Osteoblast (primary cell): ENCODE measurements around the gene VIPR2. TPM values are rescaled to one million over a fixed set of nuclear protein-coding genes. Genes with fewer than 3 reads are reported as not detected.
"Not testable (repeated sequence)": the region's sequence is repeated elsewhere in the genome, so short reads cannot be mapped to it uniquely, and the experiment has no call there.

Experiments
- DNase-seq: peaks from one replicate; pipeline ENCODE4 v3.0.0; 2011; ENCODE audit warnings: low spot score, mixed read lengths; ENCODE audit not compliant: insufficient read length; ENCODE audit errors: missing footprints
- H2AFZ ChIP-seq: 2 replicates; pipeline ENCODE4 v1.6.0; 2011; ENCODE audit warnings: mild to moderate bottlenecking, low read length
- H3K27ac ChIP-seq: 2 replicates; pipeline ENCODE4 v1.5.1; 2011; ENCODE audit warnings: mild to moderate bottlenecking, low read depth, low read length, moderate library complexity
- H3K27me3 ChIP-seq: 2 replicates; pipeline ENCODE4 v1.6.0; 2012; ENCODE audit warnings: mild to moderate bottlenecking, control low read depth, inconsistent platforms, low read length, moderate library complexity; ENCODE audit not compliant: insufficient read depth
- H3K36me3 ChIP-seq: 2 replicates; pipeline ENCODE4 v1.5.1; 2011; ENCODE audit warnings: mild to moderate bottlenecking, low read length, control low read depth, moderate library complexity; ENCODE audit not compliant: insufficient read depth
- H3K4me1 ChIP-seq: 2 replicates; pipeline ENCODE4 v1.5.1; 2011; ENCODE audit warnings: mild to moderate bottlenecking, low read length, control low read depth, moderate library complexity; ENCODE audit not compliant: insufficient read depth
- H3K4me2 ChIP-seq: 2 replicates; pipeline ENCODE4 v1.6.0; 2011; ENCODE audit warnings: mild to moderate bottlenecking, low read length; ENCODE audit not compliant: insufficient read depth
- H3K4me3 ChIP-seq: fragments of 200-600 bp; sonication (generic); 3 replicates; pipeline ENCODE4 v1.5.1; 2012; ENCODE audit warnings: mild to moderate bottlenecking, low read length, inconsistent platforms; ENCODE audit not compliant: insufficient read depth
- H3K79me2 ChIP-seq: 2 replicates; pipeline ENCODE4 v1.6.0; 2012; ENCODE audit warnings: mild to moderate bottlenecking, low read length, control low read depth, inconsistent platforms; ENCODE audit not compliant: insufficient read depth
- H3K9me3 ChIP-seq: 2 replicates; pipeline ENCODE4 v1.5.1; 2011; ENCODE audit warnings: low read depth, low read length, control low read depth
- H4K20me1 ChIP-seq: 2 replicates; pipeline ENCODE4 v1.6.0; 2012; ENCODE audit warnings: mild to moderate bottlenecking, low read length, control low read depth; ENCODE audit not compliant: insufficient read depth
- CTCF ChIP-seq: IDR thresholded peaks from 2 replicates; pipeline ENCODE4 v1.5.1; 2011; ENCODE audit warnings: mild to moderate bottlenecking, low read depth, low read length, moderate library complexity; ENCODE audit errors: extremely low read depth
- total RNA-seq: library from RNA; depleted of rRNA; stranded (reverse); fragments of >200 nt; gene quantifications from 2 replicates; pipeline ENCODE4 v1.2.3, GENCODE V29; 2012

The VIPR2 gene
- total RNA-seq, 1 donor = not detected

- TF ChIP-seq CTCF = no peak
- Histone ChIP-seq H3K4me2 (no peak overlapping the region), H3K4me3 (no peak overlapping the region), H3K36me3 (no peaks in the 10 kb centered on the region), H3K79me2 (no peaks in the 10 kb centered on the region), H3K9me3 (no peaks in the 10 kb centered on the region), H3K27me3 (no peaks in the 10 kb centered on the region), H2AFZ (no peak overlapping the region), H3K27ac (no peak overlapping the region), H3K4me1 (no peaks in the 10 kb centered on the region), H4K20me1 (no peaks in the 10 kb centered on the region)
- no peak for DNase-seq
These were observed 8.2 kb downstream of the VIPR2 start for GRCh38 chr7:159136442-159136841.

DNA sequence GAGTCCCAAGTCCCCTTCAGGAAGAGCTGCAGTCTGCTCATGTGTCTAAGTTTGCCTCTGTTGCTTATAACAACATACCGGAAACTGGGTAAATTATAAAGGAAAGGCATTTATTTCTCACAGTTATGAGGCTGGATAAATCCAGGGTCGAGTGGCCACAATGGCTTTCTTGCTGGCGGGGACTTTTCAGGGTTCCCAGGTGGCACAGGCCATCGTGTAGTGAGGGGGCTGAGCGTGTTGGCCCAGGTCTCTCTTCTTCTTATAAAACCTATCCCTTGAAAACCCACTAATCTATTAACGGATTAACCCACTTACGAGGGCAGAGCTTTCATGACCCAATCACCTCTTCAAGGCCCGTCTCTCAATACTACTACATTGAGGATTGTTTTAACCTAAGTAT is 8.7 kb downstream of the VIPR2 start:
- no peak for DNase-seq
- Histone ChIP-seq H3K4me1 (no peaks in the 10 kb centered on the region), H2AFZ (no peak overlapping the region), H3K4me3 (no peak overlapping the region), H3K9me3 (no peaks in the 10 kb centered on the region), H4K20me1 (no peaks in the 10 kb centered on the region), H3K36me3 (no peaks in the 10 kb centered on the region), H3K27ac (no peak overlapping the region), H3K79me2 (no peaks in the 10 kb centered on the region), H3K27me3 (no peaks in the 10 kb centered on the region), H3K4me2 (no peak overlapping the region)
- no peak for TF ChIP-seq CTCF

- H4K20me1 ChIP-seq, H3K27me3 ChIP-seq, H3K9me3 ChIP-seq, H3K36me3 ChIP-seq, H3K4me3 ChIP-seq, H2AFZ ChIP-seq, H3K4me1 ChIP-seq, H3K79me2 ChIP-seq, H3K4me2 ChIP-seq, DNase-seq, H3K27ac ChIP-seq: not testable (repeated sequence)
These were observed 11.8 kb downstream of the VIPR2 start for GRCh38 chr7:159132670-159133443.

- Histone ChIP-seq H3K9me3 (no peaks in the 10 kb centered on the region), H3K27ac (no peak overlapping the region), H3K4me1 (no peaks in the 10 kb centered on the region), H3K4me2 (no peak overlapping the region), H4K20me1 (no peaks in the 10 kb centered on the region), H3K36me3 (no peaks in the 10 kb centered on the region), H3K79me2 (no peaks in the 10 kb centered on the region), H3K4me3 (no peak overlapping the region), H2AFZ (no peak overlapping the region), H3K27me3 (no peaks in the 10 kb centered on the region)
- TF ChIP-seq CTCF = no peak
- no peak for DNase-seq
These were observed 13.8 kb downstream of the VIPR2 start for GRCh38 chr7:159130820-159131219.
